GM06990 (cell line): ENCODE measurements around the gene PVR.

ENCODE experiments used
- DNase-seq: peaks from one replicate; pipeline ENCODE4 v3.0.0-alpha.2; 2011; ENCODE audit not compliant: insufficient read length; ENCODE audit errors: extremely low read depth
- H3K27me3 ChIP-seq: replicated peaks from 2 replicates; pipeline ENCODE4 v1.6.0; 2011; ENCODE audit warnings: low read length; ENCODE audit not compliant: control insufficient read depth, insufficient read depth
- H3K36me3 ChIP-seq: 2 replicates; pipeline ENCODE4 v1.5.1; 2011; ENCODE audit warnings: low read length; ENCODE audit not compliant: control insufficient read depth, insufficient read depth
- H3K4me3 ChIP-seq: replicated peaks from 2 replicates; pipeline ENCODE4 v1.5.1; 2011; ENCODE audit warnings: low read depth, mild to moderate bottlenecking, control low read depth, low read length
- TF ChIP-seq, protein P1 (sequence below): IDR thresholded peaks from 2 replicates; pipeline ENCODE4 v1.5.1; 2011; ENCODE audit warnings: low read length, control low read depth, mild to moderate bottlenecking, inconsistent platforms; ENCODE audit not compliant: insufficient read depth, poor library complexity, severe bottlenecking

The PVR gene

DNA sequence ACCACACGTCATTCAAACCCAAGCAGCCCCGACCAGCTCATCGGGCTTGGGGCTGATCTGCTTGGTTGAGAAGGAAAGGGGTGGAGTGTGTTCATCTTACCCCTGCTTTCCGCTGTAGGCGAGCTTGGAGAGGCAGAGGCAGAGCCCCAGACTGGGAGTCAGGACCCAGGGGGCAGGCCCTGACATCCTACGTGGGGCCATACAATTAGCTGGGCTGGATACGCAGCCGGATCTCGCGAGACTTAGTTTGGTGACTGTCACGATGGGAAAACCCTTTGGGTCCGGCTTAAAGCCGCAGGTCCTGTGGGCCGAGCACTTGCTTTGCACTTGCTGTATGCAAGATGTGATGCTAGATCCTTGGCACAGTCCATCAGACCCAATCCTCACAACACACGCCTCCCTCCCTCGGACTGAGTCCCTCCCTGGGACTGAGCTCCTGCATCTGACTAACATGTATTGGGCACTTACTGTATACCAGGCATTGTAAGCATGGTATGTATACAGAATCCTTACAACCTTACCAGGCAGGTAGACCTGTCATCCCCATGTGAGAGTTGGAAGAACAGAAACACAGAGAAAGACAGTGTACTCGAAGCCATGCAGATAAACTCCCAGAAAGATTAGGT is 59.0 kb downstream of the PVR start:
- TF ChIP-seq, protein P1, sequence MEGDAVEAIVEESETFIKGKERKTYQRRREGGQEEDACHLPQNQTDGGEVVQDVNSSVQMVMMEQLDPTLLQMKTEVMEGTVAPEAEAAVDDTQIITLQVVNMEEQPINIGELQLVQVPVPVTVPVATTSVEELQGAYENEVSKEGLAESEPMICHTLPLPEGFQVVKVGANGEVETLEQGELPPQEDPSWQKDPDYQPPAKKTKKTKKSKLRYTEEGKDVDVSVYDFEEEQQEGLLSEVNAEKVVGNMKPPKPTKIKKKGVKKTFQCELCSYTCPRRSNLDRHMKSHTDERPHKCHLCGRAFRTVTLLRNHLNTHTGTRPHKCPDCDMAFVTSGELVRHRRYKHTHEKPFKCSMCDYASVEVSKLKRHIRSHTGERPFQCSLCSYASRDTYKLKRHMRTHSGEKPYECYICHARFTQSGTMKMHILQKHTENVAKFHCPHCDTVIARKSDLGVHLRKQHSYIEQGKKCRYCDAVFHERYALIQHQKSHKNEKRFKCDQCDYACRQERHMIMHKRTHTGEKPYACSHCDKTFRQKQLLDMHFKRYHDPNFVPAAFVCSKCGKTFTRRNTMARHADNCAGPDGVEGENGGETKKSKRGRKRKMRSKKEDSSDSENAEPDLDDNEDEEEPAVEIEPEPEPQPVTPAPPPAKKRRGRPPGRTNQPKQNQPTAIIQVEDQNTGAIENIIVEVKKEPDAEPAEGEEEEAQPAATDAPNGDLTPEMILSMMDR: no peak
- Histone ChIP-seq H3K36me3 (no peaks in the 10 kb centered on the region), H3K27me3 (no peaks in the 10 kb centered on the region; the same call in 1 of the 2 replicates), H3K4me3 (no peak overlapping the region)
- no peak for DNase-seq

DNA sequence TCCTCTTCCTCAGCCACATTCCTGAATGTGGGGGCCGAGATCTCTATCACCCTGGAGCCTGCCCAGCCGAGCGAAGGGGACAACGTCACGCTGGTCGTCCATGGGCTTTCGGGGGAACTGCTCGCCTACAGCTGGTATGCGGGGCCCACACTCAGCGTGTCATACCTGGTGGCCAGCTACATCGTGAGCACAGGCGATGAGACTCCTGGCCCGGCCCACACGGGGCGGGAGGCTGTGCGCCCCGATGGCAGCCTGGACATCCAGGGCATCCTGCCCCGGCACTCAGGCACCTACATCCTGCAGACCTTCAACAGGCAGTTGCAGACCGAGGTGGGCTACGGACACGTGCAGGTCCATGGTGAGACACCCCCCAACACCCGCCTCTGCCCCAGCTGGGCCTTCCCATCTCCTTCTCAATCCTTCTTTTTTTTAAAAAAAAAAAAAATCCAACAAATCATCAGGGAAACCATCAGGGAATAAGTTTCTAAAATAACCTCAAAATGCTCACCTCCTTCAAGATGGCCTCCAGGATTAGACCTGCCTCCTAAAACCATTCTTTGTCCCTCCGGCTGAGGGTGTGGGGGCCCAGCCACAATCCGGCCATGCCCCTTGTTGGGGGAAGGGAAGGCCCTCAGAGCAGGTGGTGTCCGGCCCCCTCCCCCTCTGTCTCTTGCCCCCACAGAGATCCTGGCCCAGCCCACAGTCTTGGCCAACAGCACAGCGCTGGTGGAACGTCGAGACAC is 59.8 kb downstream of the PVR start:
- TF ChIP-seq, protein P1: no peak
- H3K36me3 ChIP-seq: no peaks in the 10 kb centered on the region
- H3K27me3 ChIP-seq: no peaks in the 10 kb centered on the region
- no peak overlapping the region for H3K4me3 ChIP-seq
- DNase-seq: no peak

DNA sequence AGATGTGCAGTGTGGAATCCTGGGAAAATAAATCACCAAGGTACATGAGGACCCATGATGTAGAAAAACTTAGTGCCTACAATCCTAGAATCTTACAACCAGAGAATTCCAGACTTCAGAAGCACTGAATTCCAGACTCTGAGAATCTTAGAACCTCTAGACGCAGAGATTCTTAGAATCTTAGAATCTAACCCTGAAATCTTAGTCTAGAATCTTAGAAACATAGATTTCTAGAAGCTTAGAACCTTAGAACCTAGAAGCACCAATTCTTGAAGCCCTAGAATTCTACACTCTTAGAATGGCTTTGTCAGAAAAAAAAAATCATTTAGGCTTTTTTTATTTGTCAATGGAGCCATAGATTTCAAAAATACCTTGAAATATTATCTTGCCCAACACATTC is 61.3 kb downstream of the PVR start:
- DNase-seq: no peak
- Histone ChIP-seq H3K4me3 (no peak overlapping the region), H3K27me3 (no peaks in the 10 kb centered on the region), H3K36me3 (no peaks in the 10 kb centered on the region)
- TF ChIP-seq, protein P1: no peak

DNA sequence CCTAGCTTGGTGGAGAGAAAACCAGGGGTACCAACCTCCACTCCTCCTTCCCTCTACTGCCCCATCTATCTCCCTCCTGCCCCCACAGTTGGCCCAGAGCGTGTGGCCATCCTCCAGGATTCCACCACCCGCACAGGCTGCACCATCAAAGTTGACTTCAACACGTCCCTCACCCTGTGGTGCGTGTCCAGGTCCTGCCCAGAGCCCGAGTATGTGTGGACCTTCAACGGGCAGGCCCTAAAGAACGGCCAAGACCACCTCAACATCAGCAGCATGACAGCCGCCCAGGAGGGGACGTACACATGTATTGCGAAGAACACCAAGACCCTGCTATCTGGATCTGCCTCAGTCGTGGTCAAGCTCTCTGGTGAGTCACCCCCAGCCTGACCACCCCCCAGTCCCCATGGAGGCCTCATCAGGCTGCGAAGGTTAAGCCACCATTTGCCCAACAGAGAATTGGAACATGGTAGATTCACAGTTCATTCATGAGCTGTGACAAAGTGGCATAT is 61.8 kb downstream of the PVR start:
- no peaks in the 10 kb centered on the region for H3K36me3 ChIP-seq
- no peak for DNase-seq
- TF ChIP-seq, protein P1: no peak
- H3K4me3 ChIP-seq: no peak overlapping the region
- no peaks in the 10 kb centered on the region for H3K27me3 ChIP-seq

DNA sequence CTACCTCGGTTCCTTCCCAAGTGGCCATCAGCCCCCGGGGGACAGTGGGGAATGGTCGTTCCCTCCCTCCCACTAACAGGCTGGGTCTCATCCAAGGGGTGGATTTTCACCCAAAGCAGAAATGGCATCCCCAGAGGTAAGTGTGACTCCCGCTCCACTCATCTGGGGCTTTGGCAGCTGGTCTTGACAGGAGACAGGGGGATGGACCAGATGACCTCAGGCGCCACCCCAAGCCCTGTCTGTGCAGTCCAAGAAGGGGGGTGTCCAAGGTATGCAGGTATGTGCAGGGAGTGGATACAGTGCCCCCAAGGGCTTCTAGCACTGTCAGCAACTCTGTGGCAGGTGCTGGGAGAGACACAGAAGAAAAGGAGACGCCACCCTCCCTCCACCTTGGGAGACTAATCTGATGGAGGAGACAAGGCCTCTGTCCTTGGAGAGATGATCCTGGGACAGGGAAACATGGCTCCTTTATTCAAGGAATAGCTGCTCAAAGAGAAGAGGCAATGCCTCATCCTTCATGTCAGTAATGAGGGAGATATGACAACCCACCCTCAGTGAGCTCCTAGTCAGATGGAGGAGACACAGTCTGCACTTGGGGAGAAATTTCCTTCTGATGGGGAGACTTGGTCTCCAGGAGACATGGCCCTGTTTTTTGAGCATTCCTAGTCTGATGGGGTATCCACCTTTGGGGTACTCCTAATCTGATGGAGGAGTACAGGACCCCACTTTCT is 63.0 kb downstream of the PVR start:
- H3K36me3 ChIP-seq: no peaks in the 10 kb centered on the region
- H3K27me3 ChIP-seq: no peaks in the 10 kb centered on the region
- TF ChIP-seq, protein P1: no peak
- no peak overlapping the region for H3K4me3 ChIP-seq
- no peak for DNase-seq
